Measurements from ENCODE around the gene LYZ. TPM values are rescaled to one million over a fixed set of nuclear protein-coding genes. Genes with fewer than 3 reads are reported as not detected.
A peak's percentile ranks its signal among the peaks of the same experiment; 100 is the strongest.

The LYZ gene
- total RNA-seq, 1 donor from 2014 or later, result not detected

DNA sequence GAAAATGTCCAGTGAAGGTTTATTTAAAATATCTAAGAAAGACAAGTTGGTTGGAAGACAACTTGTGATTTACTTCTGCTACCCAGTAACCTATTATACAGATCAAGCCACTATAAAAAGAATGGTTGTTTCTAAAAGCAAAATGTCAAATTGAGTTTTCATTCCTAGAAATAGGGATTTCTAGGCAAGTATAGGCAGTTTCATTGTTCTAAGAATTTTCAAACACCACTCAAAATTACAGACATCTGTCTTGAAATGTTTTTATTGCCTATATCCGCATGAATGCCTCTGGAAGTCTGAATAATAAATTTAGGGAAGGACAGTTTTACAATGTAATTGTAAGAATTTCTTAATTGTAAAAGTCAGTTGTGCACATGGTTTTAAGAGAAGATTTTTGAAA is 20.0 kb downstream of the LYZ start:
- no peak for DNase-seq (ENCODE audit: extremely low read depth, low read depth, low spot score)

DNA sequence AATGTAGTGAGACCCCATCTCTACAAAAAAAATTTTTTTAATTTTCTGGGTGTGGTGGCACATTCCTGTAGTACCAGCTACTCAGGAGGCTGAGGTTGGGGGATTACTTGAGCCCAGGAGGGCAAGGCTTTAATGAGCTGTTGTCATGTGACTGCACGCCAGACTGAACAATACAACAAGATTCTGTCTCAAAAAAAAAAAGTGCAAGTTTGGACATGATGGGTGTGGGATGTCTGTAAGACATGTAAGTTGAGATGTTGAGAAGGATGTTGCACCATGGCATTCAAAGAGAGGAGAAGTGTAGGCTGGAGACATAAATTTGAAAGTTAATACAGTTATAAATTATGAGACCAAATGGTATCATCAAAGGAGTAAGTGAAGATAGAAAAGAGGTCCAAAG is 34.9 kb downstream of the LYZ start:
- no peak for DNase-seq (ENCODE audit: extremely low read depth, low read depth, low spot score)

DNA sequence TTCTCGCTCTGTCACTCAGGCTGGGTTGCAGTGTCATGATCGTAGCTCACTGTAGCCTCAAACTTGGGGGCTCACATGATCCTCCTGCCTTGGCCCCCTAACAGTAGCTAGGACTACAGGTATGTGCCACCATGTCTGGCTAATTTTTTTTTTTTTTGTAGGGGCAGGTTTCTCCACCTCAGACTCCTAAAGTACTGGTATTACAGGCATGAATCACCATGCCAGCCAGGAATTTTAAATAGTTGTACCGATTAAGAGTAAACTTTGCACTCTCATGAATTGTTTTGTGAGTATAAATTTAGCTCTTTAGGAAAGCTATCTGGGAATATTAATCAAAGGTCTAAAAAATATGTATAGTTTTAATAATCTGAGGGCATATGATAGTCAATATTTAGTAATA is 36.9 kb downstream of the LYZ start:
- no peak for DNase-seq (ENCODE audit: extremely low read depth, low read depth, low spot score)

DNA sequence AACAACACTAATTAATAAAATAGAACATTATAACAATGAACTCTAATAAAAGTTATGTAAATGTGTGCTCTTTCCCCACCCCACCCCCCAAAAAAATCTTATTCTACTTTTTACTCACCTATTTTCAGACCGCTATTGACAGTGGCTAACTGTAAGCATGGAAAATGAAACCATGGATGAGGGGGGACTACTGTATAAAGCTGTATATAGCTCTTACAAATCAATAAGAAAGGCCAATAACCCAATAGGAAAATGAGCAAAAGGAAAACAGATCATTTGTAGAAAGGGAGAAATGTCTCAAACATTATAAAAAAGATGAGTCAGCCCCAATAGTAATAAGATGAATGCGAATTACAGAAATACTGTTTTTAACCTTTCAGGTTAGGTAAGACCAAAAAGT is 38.7 kb downstream of the LYZ start:
- DNase-seq (ENCODE audit: extremely low read depth, low read depth, low spot score), result no peak

DNA sequence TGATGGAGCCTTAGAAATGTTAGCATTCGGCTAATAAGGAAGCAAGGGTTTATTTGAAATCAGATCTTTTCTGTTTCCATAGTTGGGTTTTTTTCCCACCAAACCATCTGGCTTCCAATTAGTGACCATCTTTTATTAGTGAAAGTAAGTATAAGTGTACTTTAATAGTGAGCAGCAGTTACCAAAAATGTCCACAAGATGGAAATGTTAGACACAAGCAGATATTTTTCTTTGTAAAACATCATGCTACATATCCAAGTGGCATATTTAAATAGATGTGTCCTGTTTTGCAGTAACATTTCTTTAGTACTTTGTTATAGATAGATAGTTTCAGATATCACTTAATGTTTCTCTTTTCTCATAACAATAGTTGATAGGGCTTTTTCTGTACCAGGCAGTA is 40.2 kb downstream of the LYZ start:
- DNase-seq (ENCODE audit: extremely low read depth, low read depth, low spot score), result peak; percentile 47

DNA sequence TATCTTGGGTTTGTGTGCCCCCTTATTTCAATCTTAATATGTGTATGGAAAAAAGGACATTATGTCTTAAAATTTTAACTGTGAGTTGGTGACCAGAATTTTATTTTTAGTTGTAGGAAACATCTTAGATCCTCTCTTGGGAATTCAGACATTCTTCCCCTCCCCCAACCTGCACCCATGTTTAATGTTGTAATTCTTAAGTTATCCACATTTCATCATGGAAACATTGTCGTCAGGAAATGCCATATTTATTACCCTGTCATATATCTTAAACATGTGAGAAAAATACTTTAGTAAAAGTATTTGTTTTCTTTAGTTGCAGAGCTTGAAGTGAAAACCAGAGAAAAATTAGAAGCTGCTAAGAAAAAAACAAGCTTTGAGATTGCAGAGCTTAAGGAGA is 41.6 kb downstream of the LYZ start:
- DNase-seq (ENCODE audit: extremely low read depth, low read depth, low spot score), result peak; percentile 45

DNA sequence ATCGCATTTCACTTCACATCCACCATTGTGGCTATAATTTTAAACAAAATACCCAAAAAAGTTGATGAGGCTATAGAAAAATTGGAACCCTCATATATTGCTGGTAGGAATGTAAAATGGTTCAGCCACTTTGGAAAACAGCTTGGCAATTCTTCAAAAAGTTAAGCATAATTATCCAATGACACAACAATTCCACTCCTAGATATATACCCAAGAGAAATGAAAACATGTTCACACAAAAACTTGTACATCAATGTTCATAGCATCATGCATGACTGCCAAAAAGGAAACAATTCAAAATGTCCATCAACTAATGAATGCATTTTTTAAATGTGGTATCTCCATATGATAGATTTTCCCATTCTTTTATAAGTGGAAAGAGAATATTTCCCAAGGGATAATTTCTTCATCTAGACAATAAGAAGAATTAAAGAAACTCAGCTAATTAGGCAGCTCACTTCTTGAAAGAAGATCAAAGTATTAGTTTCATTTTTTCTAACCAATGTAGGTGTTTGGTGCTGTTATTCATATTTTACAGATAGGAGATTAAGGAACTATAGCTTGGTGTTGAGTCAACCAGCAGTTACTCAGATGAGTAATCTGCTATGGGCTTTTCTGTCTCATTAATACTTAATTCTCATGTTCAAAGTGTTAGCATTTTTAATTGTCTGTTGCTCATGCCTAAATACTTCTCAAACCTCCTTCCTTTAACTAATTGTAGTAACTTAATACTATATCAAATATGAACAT is 44.2 kb downstream of the LYZ start:
- no peak for DNase-seq (ENCODE audit: extremely low read depth, low read depth, low spot score)

DNA sequence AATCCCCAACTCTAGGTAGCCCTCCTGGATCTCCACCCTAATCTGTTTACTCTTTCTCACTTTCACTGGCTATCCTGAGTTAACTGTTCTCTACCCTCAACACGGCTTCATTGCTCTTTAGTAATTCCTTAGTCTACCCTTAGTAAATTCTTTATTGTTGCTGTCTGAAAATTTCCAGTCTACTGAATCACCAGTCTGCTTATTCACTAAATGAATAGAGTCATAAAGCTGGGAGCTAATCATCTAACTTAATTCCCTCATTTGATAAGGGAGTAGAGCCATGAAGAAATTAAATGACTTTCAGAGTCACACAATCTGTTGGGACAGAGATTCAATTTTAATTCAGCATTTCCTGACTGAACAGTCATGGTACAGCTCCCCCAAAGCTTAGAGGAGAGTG is 47.9 kb downstream of the LYZ start:
- no peak for DNase-seq (ENCODE audit: extremely low read depth, low read depth, low spot score)

DNA sequence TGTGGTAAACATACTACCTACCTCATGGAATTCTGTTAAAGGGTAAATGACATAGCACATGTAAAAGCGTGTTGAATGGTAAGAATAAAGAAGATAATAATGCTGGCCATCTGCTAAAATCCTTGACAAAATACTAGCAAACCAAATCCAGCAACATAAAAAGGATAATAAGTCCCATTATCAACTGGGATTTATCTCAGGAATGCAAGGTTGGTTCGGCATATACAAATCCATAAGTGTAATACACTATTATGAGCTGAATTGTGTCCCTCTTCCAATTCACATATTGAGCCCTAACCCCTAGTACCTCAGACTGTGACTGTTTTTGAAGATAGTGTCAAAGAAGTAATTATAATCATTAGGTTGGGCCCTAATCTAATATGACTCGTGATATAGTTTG is 48.8 kb downstream of the LYZ start:
- no peak for DNase-seq (ENCODE audit: extremely low read depth, low read depth, low spot score)

DNA sequence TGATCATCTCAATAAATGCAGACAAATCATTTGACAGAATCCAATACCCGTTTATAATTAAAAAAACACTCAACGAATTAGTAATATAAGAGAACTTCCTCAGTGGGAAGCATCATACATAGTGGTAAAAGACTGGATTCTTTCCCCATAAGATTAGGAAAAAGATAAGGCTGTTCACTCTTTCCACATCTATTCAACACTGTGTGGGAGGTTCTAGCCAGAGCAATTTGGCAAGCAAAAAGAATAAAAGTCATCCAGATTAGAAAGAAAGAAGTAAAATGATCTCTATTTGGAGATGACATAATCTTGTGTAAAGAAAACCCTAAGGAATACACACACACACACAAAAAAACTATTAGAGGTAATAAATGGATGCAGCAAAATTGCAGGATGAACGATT is 49.8 kb downstream of the LYZ start:
- DNase-seq (ENCODE audit: extremely low read depth, low read depth, low spot score), result no peak

DNA sequence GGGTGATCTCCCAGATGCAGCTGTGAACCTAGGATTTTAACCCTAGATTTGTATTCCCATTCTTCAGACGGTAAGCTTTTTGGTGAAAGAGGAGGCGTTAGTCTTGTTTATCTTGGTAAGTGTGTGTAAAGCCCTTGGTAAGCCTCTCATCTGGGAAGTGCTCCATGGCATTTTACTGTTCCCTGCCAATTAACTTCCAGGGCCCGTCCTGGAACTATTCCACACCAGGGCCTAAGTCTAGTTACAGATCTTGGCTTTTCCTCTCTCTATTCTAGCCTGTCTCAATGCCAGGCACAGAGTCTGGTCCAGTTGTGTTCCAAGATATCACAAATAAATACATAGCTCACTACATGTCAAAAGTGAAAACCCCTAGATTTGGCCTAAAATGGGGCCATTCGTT is 53.8 kb downstream of the LYZ start:
- no peak for DNase-seq (ENCODE audit: extremely low read depth, low read depth, low spot score)

Other genes starting within 250 kb of the LYZ start
- gene CPSF6, start 108.8 kb upstream of the LYZ start, total RNA-seq, result 28.9 and 29.2 TPM in 2 replicates
- gene YEATS4, start 11.4 kb downstream of the LYZ start, total RNA-seq, result 17.9 and 26.6 TPM in 2 replicates
- 22.2 and 31.2 TPM in 2 replicates for gene FRS2, start 122.0 kb downstream of the LYZ start, total RNA-seq
- 148 and 157 TPM in 2 replicates for gene CCT2, start 237.1 kb downstream of the LYZ start, total RNA-seq

All from glomerular endothelial cell (primary cell).